SJSA1 (cell line): ENCODE measurements around the gene MRPL33. TPM values are rescaled to one million over a fixed set of nuclear protein-coding genes. Genes with fewer than 3 reads are reported as not detected.

ENCODE experiments used
- DNase-seq, 2 experiments: peaks; one replicate each; pipeline ENCODE4 v3.0.0-alpha.2; 2015 to 2020; ENCODE audit warnings: low spot score in 2 of 2, low read depth in 1 of 2
- H3K27ac ChIP-seq: fragments of 250-450 bp; sonication (Bioruptor Pico); 2 replicates; pipeline ENCODE4 v1.5.1; 2020; ENCODE audit warnings: mild to moderate bottlenecking, moderate library complexity
- H3K27me3 ChIP-seq: fragments of 250-450 bp; sonication (Bioruptor Pico); replicated peaks from 2 replicates; pipeline ENCODE4 v1.5.1; 2020; ENCODE audit warnings: mild to moderate bottlenecking, moderate library complexity
- H3K36me3 ChIP-seq: fragments of 250-450 bp; sonication (Bioruptor Pico); 2 replicates; pipeline ENCODE4 v1.5.1; 2020; ENCODE audit warnings: mild to moderate bottlenecking
- H3K4me1 ChIP-seq: fragments of 250-450 bp; sonication (Bioruptor Pico); replicated peaks from 2 replicates; pipeline ENCODE4 v1.6.1; 2021; ENCODE audit warnings: mild to moderate bottlenecking
- H3K4me3 ChIP-seq: fragments of 250-450 bp; sonication (Bioruptor Pico); 2 replicates; pipeline ENCODE4 v1.5.1; 2020; ENCODE audit warnings: mild to moderate bottlenecking
- H3K9me3 ChIP-seq: fragments of 250-450 bp; sonication (Bioruptor Pico); replicated peaks from 2 replicates; pipeline ENCODE4 v1.5.1; 2020; ENCODE audit warnings: mild to moderate bottlenecking
- total RNA-seq: library from RNA; depleted of rRNA; stranded (reverse); fragments of >200 nt; shearing (Covaris generic); gene quantifications from 2 replicates; pipeline ENCODE4 v1.2.3, GENCODE V29; 2014; rRNA removed

The MRPL33 gene
- total RNA-seq, 1 experiment from 2014 or later, result 184 TPM

- no peak overlapping the region for H3K4me3 ChIP-seq
- no peaks in the 10 kb centered on the region for H3K9me3 ChIP-seq
- no peaks in the 10 kb centered on the region for H3K27me3 ChIP-seq
- DNase-seq, result no peak
- H3K4me1 ChIP-seq, result peaks cover under 1% of the 10 kb centered on the region; the same call in 1 of the 2 replicates
- H3K36me3 ChIP-seq, result no peaks in the 10 kb centered on the region
- no peak overlapping the region for H3K27ac ChIP-seq
These were observed 44.4 kb downstream of the MRPL33 start for GRCh38 chr2:27815860-27816438.

GRCh38 chr2:27822049-27822448, 50.5 kb downstream of the MRPL33 start:
- H3K4me3 ChIP-seq, result no peak overlapping the region
- no peak for DNase-seq
- H3K27ac ChIP-seq, result no peak overlapping the region
- H3K9me3 ChIP-seq, result no peaks in the 10 kb centered on the region; the same call in 1 of the 2 replicates
- H3K36me3 ChIP-seq, result no peaks in the 10 kb centered on the region
- no peaks in the 10 kb centered on the region for H3K4me1 ChIP-seq
- H3K27me3 ChIP-seq, result no peaks in the 10 kb centered on the region

- H3K36me3 ChIP-seq, result no peaks in the 10 kb centered on the region
- no peaks in the 10 kb centered on the region; the same call in 1 of the 2 replicates for H3K9me3 ChIP-seq
- DNase-seq, result no peak
- H3K27me3 ChIP-seq, result no peaks in the 10 kb centered on the region
- no peaks in the 10 kb centered on the region for H3K4me1 ChIP-seq
- H3K4me3 ChIP-seq, result no peak overlapping the region
- no peak overlapping the region for H3K27ac ChIP-seq
These were observed 51.6 kb downstream of the MRPL33 start for GRCh38 chr2:27823135-27823534.

- H3K36me3 ChIP-seq, result no peaks in the 10 kb centered on the region
- H3K27ac ChIP-seq, result no peak overlapping the region
- H3K4me1 ChIP-seq, result no peaks in the 10 kb centered on the region
- H3K4me3 ChIP-seq, result no peak overlapping the region
- no peaks in the 10 kb centered on the region for H3K27me3 ChIP-seq
- DNase-seq, result no peak
- H3K9me3 ChIP-seq, result no peaks in the 10 kb centered on the region; the same call in 1 of the 2 replicates
These were observed 52.0 kb downstream of the MRPL33 start for GRCh38 chr2:27823569-27823968.

GRCh38 chr2:27824401-27824800, 52.9 kb downstream of the MRPL33 start:
- H3K36me3 ChIP-seq, result no peaks in the 10 kb centered on the region
- H3K27ac ChIP-seq, result no peak overlapping the region
- H3K4me1 ChIP-seq, result no peaks in the 10 kb centered on the region
- no peak for DNase-seq
- H3K27me3 ChIP-seq, result no peaks in the 10 kb centered on the region
- H3K4me3 ChIP-seq, result no peak overlapping the region
- no peaks in the 10 kb centered on the region; the same call in 1 of the 2 replicates for H3K9me3 ChIP-seq

- Histone ChIP-seq H3K27ac (no peak overlapping the region), H3K4me1 (peaks cover 27% of the 10 kb centered on the region), H3K9me3 (no peaks in the 10 kb centered on the region; the same call in 1 of the 2 replicates), H3K27me3 (no peaks in the 10 kb centered on the region), H3K36me3 (no peaks in the 10 kb centered on the region), H3K4me3 (no peak overlapping the region)
- no peak for DNase-seq
These were observed 56.8 kb downstream of the MRPL33 start for GRCh38 chr2:27828305-27828704.

Other genes with a start within 250 kb of the MRPL33 start
- gene ZNF512, start 188.7 kb upstream of the MRPL33 start, total RNA-seq, result 35.2 and 52.8 TPM in 2 replicates
- 2.4 and 2.9 TPM in 2 replicates for gene CCDC121, start 142.7 kb upstream of the MRPL33 start, total RNA-seq
- gene GPN1, start 142.7 kb upstream of the MRPL33 start, total RNA-seq, result 68.8 and 70.2 TPM in 2 replicates
- 21.5 and 23.3 TPM in 2 replicates for gene SUPT7L, start 108.1 kb upstream of the MRPL33 start, total RNA-seq
- 49.7 and 52.8 TPM in 2 replicates for gene SLC4A1AP, start 107.8 kb upstream of the MRPL33 start, total RNA-seq
- gene RBKS, start 118.7 kb downstream of the MRPL33 start, total RNA-seq, result 1.3 TPM in 1 of 2 replicates, not detected in the other
- 18.7 and 24.6 TPM in 2 replicates for gene BABAM2, start 119.0 kb downstream of the MRPL33 start, total RNA-seq